HCT116 (cell line): ENCODE results near the gene ZFP92. TPM values are rescaled to one million over a fixed set of nuclear protein-coding genes. Genes with fewer than 3 reads are reported as not detected.

Experiments used
- ATAC-seq: fragments of 200-7000 bp; cut with Tn5 transposase; 2 replicates; pipeline ENCODE4 v1.9.1; 2020; ENCODE audit warnings: mild to moderate bottlenecking, moderate library complexity
- BruUV-seq: library from RNA; stranded (reverse); fragments of 400-500 nt; replicated peaks from 2 replicates; lab custom pipeline; 2021; lab: Mats Ljungman, UMichigan
- CTCF ChIA-PET: fragments of 300-600 bp; sonication (Branson Sonifier 250); formaldehyde crosslinking; loops from one replicate; lab custom pipeline; 2021; ENCODE audit warnings: antibody characterized with exemption; lab: Charles Lee
- POLR2A ChIA-PET: fragments of 300-600, 350-600 bp; sonication (Branson Sonifier 250); formaldehyde crosslinking; loops from one replicate; lab custom pipeline; 2021; ENCODE audit warnings: antibody characterized with exemption; lab: Charles Lee
- RAD21 ChIA-PET, 2 experiments: fragments of 300-600 bp; sonication (Branson Sonifier 250); formaldehyde crosslinking; loops; one replicate each; lab custom pipeline; 2023; ENCODE audit warnings: low total read pairs in 2 of 2; ENCODE audit not compliant: uncharacterized antibody in 2 of 2, unreplicated experiment in 2 of 2, low non-redundant PET in 1 of 2; lab: Charles Lee
- DNase-seq: peaks from one replicate; pipeline ENCODE4 v3.0.0-alpha.2; 2010; ENCODE audit warnings: low read depth, low spot score
- H2AFZ ChIP-seq: fragments of 200-600 bp; shearing (Covaris generic), sonication (generic); 2 replicates; pipeline ENCODE4 v1.6.1; 2017; ENCODE audit warnings: low read depth, mixed run types, mixed read lengths, antibody characterized with exemption, low read length; ENCODE audit not compliant: poor library complexity, severe bottlenecking
- H3K27ac ChIP-seq: 2 replicates; pipeline ENCODE4 v1.5.1; 2012; ENCODE audit warnings: low read depth, low read length
- H3K27me3 ChIP-seq: fragments of 200-600 bp; sonication (generic); 2 replicates; pipeline ENCODE4 v1.6.1; 2016; ENCODE audit warnings: mixed run types, low read length, mixed read lengths; ENCODE audit not compliant: insufficient read depth
- H3K36me3 ChIP-seq, 2 experiments: fragments of 200-500 bp in 1 of 2; fragments of 200-600 bp in 1 of 2; sonication (Bioruptor generic) in 1 of 2; sonication (generic) in 1 of 2; 2 replicates each; pipeline versions ENCODE4 v1.5.1 to v1.6.1; 2014 to 2016; ENCODE audit warnings: low read length in 2 of 2, inconsistent platforms in 1 of 2, mixed read lengths in 1 of 2, mixed run types in 1 of 2; ENCODE audit not compliant: insufficient read depth in 2 of 2, control insufficient read depth in 1 of 2
- H3K4me1 ChIP-seq, 2 experiments: fragments of 200-600 bp in 1 of 2; sonication (generic) in 1 of 2; 2 replicates each; pipeline versions ENCODE4 v1.5.1 to v1.6.1; 2012 to 2017; ENCODE audit warnings: low read length in 2 of 2, inconsistent platforms in 1 of 2, mild to moderate bottlenecking in 1 of 2, mixed read lengths in 1 of 2, mixed run types in 1 of 2, moderate library complexity in 1 of 2; ENCODE audit not compliant: insufficient read depth in 2 of 2, control insufficient read depth in 1 of 2
- H3K4me2 ChIP-seq: fragments of 200-600 bp; sonication (generic); 2 replicates; pipeline ENCODE4 v1.6.1; 2017; ENCODE audit warnings: mixed run types, low read length, mixed read lengths
- H3K4me3 ChIP-seq, 2 experiments: fragments of 200-600 bp in 1 of 2; sonication (generic) in 1 of 2; replicated peaks in 1 of 2; 2 replicates each; pipeline ENCODE4 v1.5.1; 2011 to 2016; ENCODE audit warnings: low read length in 2 of 2, control low read depth in 1 of 2, low read depth in 1 of 2, mild to moderate bottlenecking in 1 of 2, mixed read lengths in 1 of 2, mixed run types in 1 of 2
- H3K79me2 ChIP-seq: fragments of 200-600 bp; sonication (generic); 2 replicates; pipeline ENCODE4 v1.6.1; 2017; ENCODE audit warnings: mild to moderate bottlenecking, mixed run types, low read length, moderate library complexity, mixed read lengths; ENCODE audit not compliant: insufficient read depth
- H3K9ac ChIP-seq: fragments of 200-600 bp; sonication (generic); 2 replicates; pipeline ENCODE4 v1.6.1; 2016; ENCODE audit warnings: low read length, mixed read lengths
- H3K9me2 ChIP-seq: fragments of 200-600 bp; sonication (generic), shearing (Covaris generic); 2 replicates; pipeline ENCODE4 v1.6.1; 2017; ENCODE audit warnings: mixed run types, mild to moderate bottlenecking, moderate library complexity; ENCODE audit not compliant: insufficient read depth
- H3K9me3 ChIP-seq, 2 experiments: fragments of 200-500 bp in 1 of 2; fragments of 200-600 bp in 1 of 2; sonication (Bioruptor generic) in 1 of 2; sonication (generic) in 1 of 2; 2 replicates each; pipeline ENCODE4 v1.6.1; 2014 to 2017; ENCODE audit warnings: low read length in 2 of 2, mixed read lengths in 2 of 2, inconsistent platforms in 1 of 2, low read depth in 1 of 2, mild to moderate bottlenecking in 1 of 2, mixed run types in 1 of 2, moderate library complexity in 1 of 2; ENCODE audit not compliant: control insufficient read depth in 1 of 2, insufficient read depth in 1 of 2
- H4K20me1 ChIP-seq: fragments of 200-600 bp; sonication (generic), shearing (Covaris generic); 2 replicates; pipeline ENCODE4 v1.6.1; 2017; ENCODE audit warnings: mixed run types, mild to moderate bottlenecking, moderate library complexity; ENCODE audit not compliant: insufficient read depth
- CBX3 ChIP-seq: IDR thresholded peaks from 2 replicates; pipeline ENCODE4 v1.6.1; 2012; ENCODE audit warnings: low read depth
- CEBPB ChIP-seq: IDR thresholded peaks from 2 replicates; pipeline ENCODE4 v1.6.1; 2012; ENCODE audit warnings: low read depth
- EZH2phosphoT487 ChIP-seq: fragments of 200-600 bp; IDR thresholded peaks from 2 replicates; pipeline ENCODE4 v1.6.1; 2018; ENCODE audit warnings: antibody characterized with exemption, borderline replicate concordance
- FOSL1 ChIP-seq: IDR thresholded peaks from 2 replicates; pipeline ENCODE4 v1.6.1; 2012; ENCODE audit warnings: low read depth
- SP1 ChIP-seq: IDR thresholded peaks from 2 replicates; pipeline ENCODE4 v1.6.1; 2012; ENCODE audit warnings: low read depth
- YY1 ChIP-seq: IDR thresholded peaks from 2 replicates; pipeline ENCODE4 v1.6.1; 2011; ENCODE audit warnings: low read length, low read depth, moderate library complexity, mild to moderate bottlenecking; ENCODE audit not compliant: insufficient replicate concordance; ENCODE audit errors: extremely low read depth
- ZBTB33 ChIP-seq: IDR thresholded peaks from 2 replicates; pipeline ENCODE4 v1.6.1; 2011; ENCODE audit warnings: mild to moderate bottlenecking, low read length, moderate library complexity; ENCODE audit not compliant: insufficient replicate concordance; ENCODE audit errors: extremely low read depth
- ZNF274 ChIP-seq: fragments of 200-500 bp; sonication (Bioruptor generic); IDR thresholded peaks from 2 replicates; pipeline ENCODE4 v1.6.1; 2014; ENCODE audit warnings: mild to moderate bottlenecking, low read depth, low read length, inconsistent platforms
- intact Hi-C: fragments of 100-400 bp; cut with micrococcal nuclease; formaldehyde crosslinking; loops from 2 replicates; pipeline ENCODE4 v1.10.0; 2022
- total RNA-seq: library from RNA; stranded (reverse); gene quantifications from one replicate; pipeline ENCODE4 v1.2.1, GENCODE V29; 2021; ENCODE audit not compliant: unreplicated experiment
- TF ChIP-seq, protein P1 (sequence below), 3 experiments: fragments of 200-600 bp in 1 of 3; sonication (generic) in 1 of 3; IDR thresholded peaks in 2 of 3; conservative IDR thresholded peaks in 1 of 3; 2 replicates each; pipeline ENCODE4 v1.5.1; 2012 to 2017; ENCODE audit warnings: low read depth in 2 of 3, low read length in 2 of 3, antibody characterized with exemption in 1 of 3, borderline replicate concordance in 1 of 3, control low read depth in 1 of 3, mild to moderate bottlenecking in 1 of 3, mixed read lengths in 1 of 3, mixed run types in 1 of 3, moderate library complexity in 1 of 3; ENCODE audit not compliant: insufficient read depth in 1 of 3

ZFP92 gene
- total RNA-seq, 1 experiment from 2014 or later = not detected

- no peak for TF ChIP-seq YY1
- TF ChIP-seq, protein P1, sequence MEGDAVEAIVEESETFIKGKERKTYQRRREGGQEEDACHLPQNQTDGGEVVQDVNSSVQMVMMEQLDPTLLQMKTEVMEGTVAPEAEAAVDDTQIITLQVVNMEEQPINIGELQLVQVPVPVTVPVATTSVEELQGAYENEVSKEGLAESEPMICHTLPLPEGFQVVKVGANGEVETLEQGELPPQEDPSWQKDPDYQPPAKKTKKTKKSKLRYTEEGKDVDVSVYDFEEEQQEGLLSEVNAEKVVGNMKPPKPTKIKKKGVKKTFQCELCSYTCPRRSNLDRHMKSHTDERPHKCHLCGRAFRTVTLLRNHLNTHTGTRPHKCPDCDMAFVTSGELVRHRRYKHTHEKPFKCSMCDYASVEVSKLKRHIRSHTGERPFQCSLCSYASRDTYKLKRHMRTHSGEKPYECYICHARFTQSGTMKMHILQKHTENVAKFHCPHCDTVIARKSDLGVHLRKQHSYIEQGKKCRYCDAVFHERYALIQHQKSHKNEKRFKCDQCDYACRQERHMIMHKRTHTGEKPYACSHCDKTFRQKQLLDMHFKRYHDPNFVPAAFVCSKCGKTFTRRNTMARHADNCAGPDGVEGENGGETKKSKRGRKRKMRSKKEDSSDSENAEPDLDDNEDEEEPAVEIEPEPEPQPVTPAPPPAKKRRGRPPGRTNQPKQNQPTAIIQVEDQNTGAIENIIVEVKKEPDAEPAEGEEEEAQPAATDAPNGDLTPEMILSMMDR (IDR thresholded peaks at IDR 0.05 in 2 of 3, conservative IDR thresholded peaks at IDR 0.05 in 1 of 3; ENCODE audit: borderline replicate concordance in 1 of 3, insufficient read depth in 1 of 3, low read depth in 2 of 3, low read length in 2 of 3) = no peak
- no peak for TF ChIP-seq EZH2phosphoT487
- TF ChIP-seq, all 23 proteins: peak for 0
- ATAC-seq = no peak
- Histone ChIP-seq H3K4me3 (no peak overlapping the region), H3K4me2 (no peak overlapping the region), H2AFZ (no peak overlapping the region), H3K27ac (no peak overlapping the region), H3K79me2 (no peaks in the 10 kb centered on the region), H3K36me3 (no peaks in the 10 kb centered on the region), H3K4me1 (no peaks in the 10 kb centered on the region), H3K9me2 (no peaks in the 10 kb centered on the region), H4K20me1 (no peaks in the 10 kb centered on the region), H3K9me3 (no peaks in the 10 kb centered on the region), H3K27me3 (no peaks in the 10 kb centered on the region), H3K9ac (no peak overlapping the region)
- ChIA-PET CTCF (no interaction called here), POLR2A (no interaction called here), RAD21 (no interaction called here)
- no peak for DNase-seq
- intact Hi-C loops = no loop called here
- BruUV-seq = no TSS peak
Observed at GRCh38 chrX:153379508-153379907, 31.8 kb upstream of the ZFP92 start.

DNA sequence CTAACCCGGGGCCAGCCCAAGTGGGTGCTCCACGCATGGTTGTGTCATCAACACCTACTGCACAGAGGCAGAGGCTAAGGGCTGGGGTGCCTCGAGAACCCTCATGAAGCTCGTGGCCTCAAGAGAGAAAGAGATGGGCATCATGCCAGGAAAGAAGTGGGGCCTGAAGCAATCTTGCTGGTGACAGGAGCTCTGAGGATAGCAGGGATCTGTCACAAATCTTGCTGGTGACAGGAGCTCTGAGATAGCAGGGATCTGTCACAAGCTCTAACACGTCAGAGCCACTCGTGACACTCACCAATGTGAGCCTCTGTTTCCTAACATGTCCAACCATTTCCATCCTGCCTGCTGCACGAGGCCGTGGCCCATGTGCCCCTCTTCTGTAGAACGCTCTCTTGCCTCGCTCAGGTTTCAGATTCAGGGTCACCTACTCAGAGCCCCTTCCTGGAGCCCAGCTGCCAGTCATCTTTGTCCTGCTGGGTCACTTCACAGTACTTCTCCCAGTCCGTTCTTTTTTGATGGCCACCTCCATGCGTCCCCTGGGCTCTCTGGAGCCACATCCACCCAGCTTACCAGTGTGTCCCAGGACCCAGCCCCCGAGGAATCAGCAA, 31.2 kb upstream of the ZFP92 start:
- ATAC-seq (no peak), DNase-seq (no peak)
- H3K9me3 ChIP-seq = no peaks in the 10 kb centered on the region
- RAD21 ChIA-PET = no interaction called here
- intact Hi-C loops = no loop called here
- H3K27me3 ChIP-seq = no peaks in the 10 kb centered on the region
- H3K4me3 ChIP-seq = no peak overlapping the region
- no peak overlapping the region for H3K4me2 ChIP-seq
- no peak overlapping the region for H3K27ac ChIP-seq
- CTCF ChIA-PET = no interaction called here
- no peak for TF ChIP-seq SP1
- TF ChIP-seq CBX3 = no peak
- no peak for TF ChIP-seq CEBPB
- TF ChIP-seq, protein P1 (IDR thresholded peaks at IDR 0.05 in 2 of 3, conservative IDR thresholded peaks at IDR 0.05 in 1 of 3; ENCODE audit: borderline replicate concordance in 1 of 3, insufficient read depth in 1 of 3, low read depth in 2 of 3, low read length in 2 of 3) = no peak
- no peak for TF ChIP-seq ZNF274
- TF ChIP-seq FOSL1 = no peak
- TF ChIP-seq EZH2phosphoT487 = no peak
- no peak for TF ChIP-seq ZBTB33
- TF ChIP-seq, all 23 proteins: peak for 0
- Histone ChIP-seq H3K9me2 (no peaks in the 10 kb centered on the region), H4K20me1 (no peaks in the 10 kb centered on the region), H2AFZ (no peak overlapping the region), H3K9ac (no peak overlapping the region), H3K36me3 (no peaks in the 10 kb centered on the region), H3K79me2 (no peaks in the 10 kb centered on the region), H3K4me1 (no peaks in the 10 kb centered on the region)
- POLR2A ChIA-PET = no interaction called here
- BruUV-seq = no TSS peak
